Endothelial cell of umbilical vein (primary cell): ENCODE results near the gene SDF2. TPM values are rescaled to one million over a fixed set of nuclear protein-coding genes. Genes with fewer than 3 reads are reported as not detected.

Experiments used
- BruUV-seq: library from RNA; stranded (reverse); fragments of 400-500 nt; replicated peaks from 2 replicates; lab custom pipeline; 2021; lab: Mats Ljungman, UMichigan
- CTCF ChIA-PET: fragments of 300-600, 350-600 bp; sonication (Branson Sonifier 250); formaldehyde crosslinking; loops from one replicate; lab custom pipeline; 2021; ENCODE audit warnings: antibody characterized with exemption, inconsistent platforms; lab: Charles Lee
- POLR2A ChIA-PET: fragments of 300-600, 350-600 bp; sonication (Branson Sonifier 250); formaldehyde crosslinking; loops from one replicate; lab custom pipeline; 2021; ENCODE audit warnings: antibody characterized with exemption, inconsistent platforms; lab: Charles Lee
- DNase-seq: peaks from one replicate; pipeline ENCODE4 v3.0.0-alpha.2; 2011; ENCODE audit warnings: low read depth, low spot score
- FAIRE-seq: peaks from 2 replicates; lab custom pipeline; 2011; peaks lifted over from hg19 to GRCh38; lab: Jason Lieb, UNC
- H2AFZ ChIP-seq: 2 replicates; pipeline ENCODE4 v1.6.0; 2012; ENCODE audit warnings: low read depth, low read length, control low read depth, inconsistent platforms
- H3K27ac ChIP-seq: 2 replicates; pipeline ENCODE4 v1.5.1; 2011; ENCODE audit warnings: low read depth, mild to moderate bottlenecking, control low read depth, low read length, moderate library complexity; ENCODE audit not compliant: insufficient read depth
- H3K27me3 ChIP-seq, 2 experiments: 2 replicates each; pipeline versions ENCODE4 v1.6.0 to v1.6.1; 2011; ENCODE audit warnings: low read length in 2 of 2, mixed read lengths in 1 of 2; ENCODE audit not compliant: control insufficient read depth in 2 of 2, insufficient read depth in 2 of 2
- H3K36me3 ChIP-seq, 2 experiments: 2 replicates in 1 of 2; 3 replicates in 1 of 2; pipeline ENCODE4 v1.5.1; 2011; ENCODE audit warnings: low read length in 2 of 2, mild to moderate bottlenecking in 1 of 2, moderate library complexity in 1 of 2; ENCODE audit not compliant: control insufficient read depth in 2 of 2, insufficient read depth in 2 of 2; ENCODE audit errors: extremely low read depth in 1 of 2
- H3K4me1 ChIP-seq: 3 replicates; pipeline ENCODE4 v1.5.1; 2011; ENCODE audit warnings: mild to moderate bottlenecking, low read length; ENCODE audit not compliant: control insufficient read depth, insufficient read depth; ENCODE audit errors: extremely low read depth
- H3K4me2 ChIP-seq: 2 replicates; pipeline ENCODE4 v1.6.1; 2011; ENCODE audit warnings: low read length, control low read depth, mixed read lengths; ENCODE audit not compliant: insufficient read depth
- H3K4me3 ChIP-seq, 3 experiments: fragments of 200-600 bp in 1 of 3; sonication (generic), shearing (Covaris generic) in 1 of 3; replicated peaks in 1 of 3; 2 replicates each; pipeline ENCODE4 v1.5.1; 2011 to 2016; ENCODE audit warnings: control low read depth in 3 of 3, low read length in 3 of 3, mild to moderate bottlenecking in 2 of 3, inconsistent platforms in 1 of 3, low read depth in 1 of 3, moderate library complexity in 1 of 3; ENCODE audit not compliant: insufficient read depth in 1 of 3
- H3K79me2 ChIP-seq: 2 replicates; pipeline ENCODE4 v1.6.0; 2012; ENCODE audit warnings: low read length, inconsistent platforms; ENCODE audit not compliant: control insufficient read depth, insufficient read depth
- H3K9ac ChIP-seq: replicated peaks from 2 replicates; pipeline ENCODE3; 2011; ENCODE audit warnings: low read length, control low read depth; ENCODE audit not compliant: insufficient read depth; ENCODE audit errors: extremely low read depth
- H3K9me1 ChIP-seq: replicated peaks from 3 replicates; pipeline ENCODE4 v1.6.0; 2011; ENCODE audit warnings: mild to moderate bottlenecking, low read length; ENCODE audit not compliant: control insufficient read depth, insufficient read depth; ENCODE audit errors: extremely low read depth
- H3K9me3 ChIP-seq: replicated peaks from 2 replicates; pipeline ENCODE4 v1.5.1; 2012; ENCODE audit warnings: low read length, inconsistent platforms; ENCODE audit not compliant: control insufficient read depth, insufficient read depth
- H4K20me1 ChIP-seq: replicated peaks from 2 replicates; pipeline ENCODE3; 2011; ENCODE audit warnings: mild to moderate bottlenecking, low read length; ENCODE audit not compliant: control insufficient read depth, insufficient read depth; ENCODE audit errors: extremely low read depth
- EZH2 ChIP-seq: IDR thresholded peaks from 2 replicates; pipeline ENCODE4 v1.6.1; 2012; ENCODE audit warnings: borderline replicate concordance, low read depth, mild to moderate bottlenecking, moderate library complexity, low read length, inconsistent platforms; ENCODE audit not compliant: severe bottlenecking
- FOS ChIP-seq: IDR thresholded peaks from 2 replicates; pipeline ENCODE4 v1.6.1; 2011; ENCODE audit warnings: mild to moderate bottlenecking, low read length, moderate library complexity, borderline replicate concordance; ENCODE audit not compliant: insufficient read depth
- GATA2 ChIP-seq: IDR thresholded peaks from 2 replicates; pipeline ENCODE4 v1.7.0; 2011; ENCODE audit warnings: low read depth, mild to moderate bottlenecking, moderate library complexity, mixed read lengths, low read length; ENCODE audit not compliant: insufficient read length, insufficient read depth
- JUN ChIP-seq: IDR thresholded peaks from 2 replicates; pipeline ENCODE4 v1.6.1; 2011; ENCODE audit warnings: borderline replicate concordance, low read depth; ENCODE audit not compliant: insufficient read length, insufficient read depth
- MYC ChIP-seq: IDR thresholded peaks from one replicate; pipeline ENCODE4 v1.6.1; 2011; ENCODE audit warnings: mild to moderate bottlenecking, low read depth, low read length
- POLR2A ChIP-seq: IDR thresholded peaks from 2 replicates; pipeline ENCODE4 v1.6.1; 2012; ENCODE audit warnings: low read depth, mild to moderate bottlenecking, control low read depth, low read length
- POLR2AphosphoS5 ChIP-seq: IDR thresholded peaks from 2 replicates; pipeline ENCODE4 v1.6.1; 2012; ENCODE audit warnings: low read depth, mild to moderate bottlenecking, control low read depth, low read length, moderate library complexity; ENCODE audit not compliant: insufficient read depth
- dilution Hi-C: fragments of 300-500 bp; cut with MboI; formaldehyde crosslinking; loops from one replicate; pipeline ENCODE4 v1.15.0; 2019; ENCODE audit warnings: low sequenced_read_pairs; ENCODE audit not compliant: extremely low pct_ligation_motif_present
- intact Hi-C: fragments of 100-400 bp; cut with micrococcal nuclease; formaldehyde crosslinking; loops from one replicate; pipeline ENCODE4 v1.10.0; 2022
- polyA plus RNA-seq, 4 experiments: library from polyadenylated mRNA; depleted of rRNA in 3 of 4; stranded (reverse) in 3 of 4; unstranded in 1 of 4; fragments of >200 nt; gene quantifications; 2 replicates each; pipeline versions ENCODE4 v1.2.1 to v1.2.3, GENCODE V29; 2011 to 2012; ENCODE audit warnings: missing spikeins in 1 of 4
- total RNA-seq: library from RNA; stranded (reverse); gene quantifications from 2 replicates; pipeline ENCODE4 v1.2.3, GENCODE V29; 2021
- TF ChIP-seq, protein P1 (sequence below), 2 donors: IDR thresholded peaks; 1 replicate in 1 of 2; 2 replicates in 1 of 2; pipeline ENCODE4 v1.5.1; 2011; ENCODE audit warnings: low read length in 2 of 2, mild to moderate bottlenecking in 2 of 2, moderate library complexity in 2 of 2, control low read depth in 1 of 2, inconsistent platforms in 1 of 2, low read depth in 1 of 2; ENCODE audit not compliant: insufficient read depth in 1 of 2; ENCODE audit errors: extremely low read depth in 1 of 2
- TF ChIP-seq, protein P2 (sequence below): IDR thresholded peaks from 2 replicates; pipeline ENCODE4 v1.6.1; 2011; ENCODE audit not compliant: insufficient read depth, insufficient read length

The SDF2 gene
- total and polyA plus RNA-seq, 2 donors (not counting 3 experiments of a cell fraction or from before 2014, with no cell fraction given): 52.6 to 77.9 TPM

DNA sequence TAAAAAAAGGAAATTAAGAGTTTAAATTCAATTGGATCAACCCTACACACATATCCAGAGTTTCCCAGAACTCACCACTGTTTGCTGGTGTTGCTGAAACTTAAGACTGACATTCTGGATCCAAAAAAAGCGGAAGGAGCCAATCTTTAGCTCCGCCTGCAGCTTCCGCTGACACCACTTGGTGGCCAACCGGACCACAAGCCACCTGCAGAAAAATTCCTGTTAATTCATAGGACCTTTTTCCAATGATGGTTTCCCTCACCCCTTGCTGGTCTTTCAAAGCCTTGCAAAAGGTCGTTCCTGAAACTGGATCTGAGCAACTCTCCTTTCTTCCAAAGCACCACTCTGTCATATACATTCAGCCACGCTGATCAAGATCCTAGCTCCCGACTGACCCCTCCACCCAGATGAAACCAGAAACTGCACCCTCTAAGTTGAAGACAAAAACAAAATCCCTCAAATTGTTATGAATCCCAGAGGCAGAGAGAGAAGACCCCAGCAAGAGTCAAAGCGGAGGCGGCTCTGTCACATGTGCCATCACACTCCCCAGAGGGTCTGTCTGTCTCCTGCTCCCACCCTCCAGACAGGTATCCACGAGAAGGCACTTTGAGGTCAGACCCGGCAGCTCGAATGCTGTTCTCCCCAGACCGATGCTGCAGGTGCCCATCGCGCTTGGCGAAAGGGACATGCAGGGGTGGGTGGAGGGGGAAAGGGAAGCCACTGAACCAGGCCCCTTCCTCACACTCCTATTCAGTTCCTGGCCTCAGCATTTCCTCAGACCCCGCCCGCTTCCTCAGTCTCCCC is 17.5 kb downstream of the SDF2 start:
- peaks cover 23% of the 10 kb centered on the region for H3K4me1 ChIP-seq
- ChIA-PET POLR2A (interaction anchor here (0.5 kb wide), 1 partner anchor 101 kb away, joined by 7 read pairs; no protein-coding TSS in a partner anchor), CTCF (interaction anchor here (0.6 to 2.2 kb wide), 9 partner anchors 8 to 83 kb away, joined by 3 to 13 read pairs (median 3); partner anchors contain the start of genes SDF2 and SUPT6H)
- H2AFZ ChIP-seq: peak overlapping the region; percentile 67
- peaks cover 29% of the 10 kb centered on the region in 2 experiments for H3K36me3 ChIP-seq
- FAIRE-seq: peak; percentile 56
- intact Hi-C loops: no loop called here
- H4K20me1 ChIP-seq: no peaks in the 10 kb centered on the region
- peak overlapping the region; percentile 64 for H3K9ac ChIP-seq
- peak; percentile 31 for DNase-seq
- peaks cover 25% of the 10 kb centered on the region for H3K79me2 ChIP-seq
- no peaks in the 10 kb centered on the region for H3K9me3 ChIP-seq
- no peaks in the 10 kb centered on the region for H3K9me1 ChIP-seq
- H3K4me3 ChIP-seq: peak overlapping the region; percentile 54 to 77 (median 71)
- no peak overlapping the region for H3K27ac ChIP-seq
- H3K27me3 ChIP-seq: no peaks in the 10 kb centered on the region
- no TSS peak for BruUV-seq
- TF ChIP-seq MYC: no peak
- TF ChIP-seq, protein P1, sequence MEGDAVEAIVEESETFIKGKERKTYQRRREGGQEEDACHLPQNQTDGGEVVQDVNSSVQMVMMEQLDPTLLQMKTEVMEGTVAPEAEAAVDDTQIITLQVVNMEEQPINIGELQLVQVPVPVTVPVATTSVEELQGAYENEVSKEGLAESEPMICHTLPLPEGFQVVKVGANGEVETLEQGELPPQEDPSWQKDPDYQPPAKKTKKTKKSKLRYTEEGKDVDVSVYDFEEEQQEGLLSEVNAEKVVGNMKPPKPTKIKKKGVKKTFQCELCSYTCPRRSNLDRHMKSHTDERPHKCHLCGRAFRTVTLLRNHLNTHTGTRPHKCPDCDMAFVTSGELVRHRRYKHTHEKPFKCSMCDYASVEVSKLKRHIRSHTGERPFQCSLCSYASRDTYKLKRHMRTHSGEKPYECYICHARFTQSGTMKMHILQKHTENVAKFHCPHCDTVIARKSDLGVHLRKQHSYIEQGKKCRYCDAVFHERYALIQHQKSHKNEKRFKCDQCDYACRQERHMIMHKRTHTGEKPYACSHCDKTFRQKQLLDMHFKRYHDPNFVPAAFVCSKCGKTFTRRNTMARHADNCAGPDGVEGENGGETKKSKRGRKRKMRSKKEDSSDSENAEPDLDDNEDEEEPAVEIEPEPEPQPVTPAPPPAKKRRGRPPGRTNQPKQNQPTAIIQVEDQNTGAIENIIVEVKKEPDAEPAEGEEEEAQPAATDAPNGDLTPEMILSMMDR (IDR thresholded peaks at IDR 0.05; ENCODE audit: extremely low read depth in 1 of 2, insufficient read depth in 1 of 2, low read depth in 1 of 2, low read length in 2 of 2): peak; percentile 14 to 21
- H3K4me2 ChIP-seq: peak overlapping the region; percentile 84
- dilution Hi-C loops: no loop called here

DNA sequence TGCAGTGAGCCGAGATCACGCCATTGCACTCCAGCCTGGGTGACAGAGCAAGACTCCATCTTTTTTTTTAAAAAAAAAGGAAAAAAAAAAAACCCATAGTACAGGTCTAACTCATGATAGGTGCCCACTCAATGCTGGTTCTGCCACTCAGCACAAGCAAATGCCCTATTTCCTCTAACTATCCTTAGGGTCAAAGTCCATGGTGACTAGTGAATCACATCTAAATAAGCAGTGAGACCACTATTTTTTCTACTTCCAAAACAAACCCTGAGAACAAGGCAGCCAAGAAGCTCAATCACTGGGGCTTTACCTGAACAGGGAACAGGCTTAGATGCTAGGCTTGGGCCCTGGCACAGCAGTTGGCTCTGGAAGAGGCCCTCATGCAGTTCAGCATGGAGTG is 20.1 kb downstream of the SDF2 start:
- POLR2A ChIA-PET: no interaction called here
- FAIRE-seq: no peak

More for the DNA sequence above, 20.1 kb downstream of the SDF2 start:
- Histone ChIP-seq H3K27ac (no peak overlapping the region), H3K4me1 (peaks cover 18% of the 10 kb centered on the region), H3K4me2 (no peak overlapping the region), H3K79me2 (peaks cover 25% of the 10 kb centered on the region), H3K27me3 (no peaks in the 10 kb centered on the region), H4K20me1 (no peaks in the 10 kb centered on the region), H3K9me3 (no peaks in the 10 kb centered on the region), H3K36me3 (peaks cover 42 to 43% of the 10 kb centered on the region in 2 experiments), H2AFZ (no peak overlapping the region), H3K4me3 (no peak overlapping the region), H3K9me1 (no peaks in the 10 kb centered on the region), H3K9ac (no peak overlapping the region)
- DNase-seq: no peak
- dilution Hi-C loops (no loop called here), intact Hi-C loops (no loop called here)
- CTCF ChIA-PET: no interaction called here
- TF ChIP-seq, protein P1 (IDR thresholded peaks at IDR 0.05; ENCODE audit: extremely low read depth in 1 of 2, insufficient read depth in 1 of 2, low read depth in 1 of 2, low read length in 2 of 2): no peak
- TF ChIP-seq MYC (no peak), POLR2A (no peak), EZH2 (no peak), GATA2 (no peak), FOS (no peak), POLR2AphosphoS5 (no peak), JUN (no peak)
- TF ChIP-seq, protein P2, sequence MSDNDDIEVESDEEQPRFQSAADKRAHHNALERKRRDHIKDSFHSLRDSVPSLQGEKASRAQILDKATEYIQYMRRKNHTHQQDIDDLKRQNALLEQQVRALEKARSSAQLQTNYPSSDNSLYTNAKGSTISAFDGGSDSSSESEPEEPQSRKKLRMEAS: no peak
- no TSS peak for BruUV-seq
